Midbrain (tissue), 1 donor: ENCODE measurements around the gene ANKH.
A peak's percentile ranks its signal among the peaks of the same experiment; 100 is the strongest.
"Not testable (repeated sequence)": the region's sequence is repeated elsewhere in the genome, so short reads cannot be mapped to it uniquely, and the experiment has no call there.

Experiments
- DNase-seq: peaks from one replicate; lab custom pipeline; 2025; lab: John Stamatoyannopoulos, UW

Gene ANKH

GRCh38 chr5:14826714-14827113 is 44.9 kb downstream of the ANKH start:
- DNase-seq = no peak

- no peak for DNase-seq
Observed at GRCh38 chr5:14825977-14826376, 45.6 kb downstream of the ANKH start.

GRCh38 chr5:14824499-14824898 is 47.1 kb downstream of the ANKH start:
- no peak for DNase-seq

- DNase-seq = no peak
Observed at GRCh38 chr5:14821100-14821845, 50.3 kb downstream of the ANKH start.

- DNase-seq = no peak
Observed at GRCh38 chr5:14818931-14819790, 52.4 kb downstream of the ANKH start.

GRCh38 chr5:14817762-14818136 is 53.8 kb downstream of the ANKH start:
- not testable (repeated sequence) for DNase-seq

- DNase-seq = no peak
Observed at GRCh38 chr5:14816999-14817761, 54.4 kb downstream of the ANKH start.

- DNase-seq = no peak
Observed at GRCh38 chr5:14816374-14816998, 55.1 kb downstream of the ANKH start.

- DNase-seq = no peak
Observed at GRCh38 chr5:14813747-14814146, 57.8 kb downstream of the ANKH start.

- no peak for DNase-seq
Observed at GRCh38 chr5:14812166-14812565, 59.4 kb downstream of the ANKH start.

- peak; percentile 63 for DNase-seq
Observed at GRCh38 chr5:14810928-14811572, 60.5 kb downstream of the ANKH start.

- DNase-seq = no peak
Observed at GRCh38 chr5:14810282-14810681, 61.3 kb downstream of the ANKH start.

GRCh38 chr5:14809369-14810155 is 62.0 kb downstream of the ANKH start:
- peak; percentile 69 for DNase-seq

GRCh38 chr5:14807471-14807870 is 64.1 kb downstream of the ANKH start:
- DNase-seq = no peak

- no peak for DNase-seq
Observed at GRCh38 chr5:14806456-14806855, 65.1 kb downstream of the ANKH start.

- no peak for DNase-seq
Observed at GRCh38 chr5:14802541-14802940, 69.0 kb downstream of the ANKH start.

GRCh38 chr5:14801792-14802191 is 69.8 kb downstream of the ANKH start:
- no peak for DNase-seq

- not testable (repeated sequence) for DNase-seq
Observed at GRCh38 chr5:14797385-14797784, 74.2 kb downstream of the ANKH start.

- peak; percentile 24 for DNase-seq
Observed at GRCh38 chr5:14794583-14795230, 76.9 kb downstream of the ANKH start.

- no peak for DNase-seq
Observed at GRCh38 chr5:14793851-14794250, 77.7 kb downstream of the ANKH start.
